HCT116 (cell line): ENCODE data around the gene TCF23.

Source experiments
- ATF3 ChIP-seq: IDR thresholded peaks from 2 replicates; pipeline ENCODE4 v1.6.1; 2012
- CTCF ChIP-seq, 3 experiments: fragments of 200-600 bp in 1 of 3; sonication (generic) in 1 of 3; IDR thresholded peaks in 2 of 3; conservative IDR thresholded peaks in 1 of 3; 2 replicates each; pipeline ENCODE4 v1.5.1; 2012 to 2017; ENCODE audit warnings: low read depth in 2 of 3, low read length in 2 of 3, antibody characterized with exemption in 1 of 3, borderline replicate concordance in 1 of 3, control low read depth in 1 of 3, mild to moderate bottlenecking in 1 of 3, mixed read lengths in 1 of 3, mixed run types in 1 of 3, moderate library complexity in 1 of 3; ENCODE audit not compliant: insufficient read depth in 1 of 3
- EGR1 ChIP-seq: IDR thresholded peaks from 2 replicates; pipeline ENCODE4 v1.6.1; 2012; ENCODE audit warnings: low read depth
- EZH2 ChIP-seq: fragments of 200-600 bp; sonication (generic); IDR thresholded peaks from 2 replicates; pipeline ENCODE4 v1.6.1; 2017; ENCODE audit warnings: antibody characterized with exemption, mixed run types
- EZH2phosphoT487 ChIP-seq: fragments of 200-600 bp; IDR thresholded peaks from 2 replicates; pipeline ENCODE4 v1.6.1; 2018; ENCODE audit warnings: antibody characterized with exemption, borderline replicate concordance
- FOSL1 ChIP-seq: IDR thresholded peaks from 2 replicates; pipeline ENCODE4 v1.6.1; 2012; ENCODE audit warnings: low read depth
- POLR2A ChIP-seq: IDR thresholded peaks from 2 replicates; pipeline ENCODE4 v1.7.0; 2011; ENCODE audit warnings: borderline replicate concordance; ENCODE audit not compliant: insufficient read depth, insufficient read length; ENCODE audit errors: extremely low read depth
- POLR2AphosphoS5 ChIP-seq: IDR thresholded peaks from 2 replicates; pipeline ENCODE4 v1.6.1; 2011; ENCODE audit warnings: mild to moderate bottlenecking, low read depth, low read length, moderate library complexity
- SIN3A ChIP-seq: IDR thresholded peaks from 2 replicates; pipeline ENCODE4 v1.6.1; 2012; ENCODE audit warnings: low read depth
- SRF ChIP-seq: IDR thresholded peaks from 2 replicates; pipeline ENCODE4 v1.6.1; 2012; ENCODE audit warnings: low read depth
- ZFX ChIP-seq: fragments of 450-650 bp; IDR thresholded peaks from 2 replicates; pipeline ENCODE4 v1.6.1; 2017
- ZNF274 ChIP-seq: fragments of 200-500 bp; sonication (Bioruptor generic); IDR thresholded peaks from 2 replicates; pipeline ENCODE4 v1.6.1; 2014; ENCODE audit warnings: mild to moderate bottlenecking, low read depth, low read length, inconsistent platforms
- TF ChIP-seq, protein P1 (sequence below): IDR thresholded peaks from 2 replicates; pipeline ENCODE4 v1.6.1; 2011; ENCODE audit warnings: mild to moderate bottlenecking, low read length, moderate library complexity; ENCODE audit not compliant: insufficient replicate concordance; ENCODE audit errors: extremely low read depth

- TF ChIP-seq ZNF274 (no peak), POLR2AphosphoS5 (no peak), CTCF (IDR thresholded peaks at IDR 0.05 in 2 of 3, conservative IDR thresholded peaks at IDR 0.05 in 1 of 3; ENCODE audit: borderline replicate concordance in 1 of 3, insufficient read depth in 1 of 3, low read depth in 2 of 3, low read length in 2 of 3) (no peak), SIN3A (no peak), FOSL1 (no peak), ATF3 (no peak), POLR2A (no peak), EGR1 (no peak), EZH2 (no peak), SRF (no peak), ZFX (no peak), EZH2phosphoT487 (no peak)
- TF ChIP-seq, protein P1, sequence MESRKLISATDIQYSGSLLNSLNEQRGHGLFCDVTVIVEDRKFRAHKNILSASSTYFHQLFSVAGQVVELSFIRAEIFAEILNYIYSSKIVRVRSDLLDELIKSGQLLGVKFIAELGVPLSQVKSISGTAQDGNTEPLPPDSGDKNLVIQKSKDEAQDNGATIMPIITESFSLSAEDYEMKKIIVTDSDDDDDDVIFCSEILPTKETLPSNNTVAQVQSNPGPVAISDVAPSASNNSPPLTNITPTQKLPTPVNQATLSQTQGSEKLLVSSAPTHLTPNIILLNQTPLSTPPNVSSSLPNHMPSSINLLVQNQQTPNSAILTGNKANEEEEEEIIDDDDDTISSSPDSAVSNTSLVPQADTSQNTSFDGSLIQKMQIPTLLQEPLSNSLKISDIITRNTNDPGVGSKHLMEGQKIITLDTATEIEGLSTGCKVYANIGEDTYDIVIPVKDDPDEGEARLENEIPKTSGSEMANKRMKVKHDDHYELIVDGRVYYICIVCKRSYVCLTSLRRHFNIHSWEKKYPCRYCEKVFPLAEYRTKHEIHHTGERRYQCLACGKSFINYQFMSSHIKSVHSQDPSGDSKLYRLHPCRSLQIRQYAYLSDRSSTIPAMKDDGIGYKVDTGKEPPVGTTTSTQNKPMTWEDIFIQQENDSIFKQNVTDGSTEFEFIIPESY, result no peak
These were observed 54.0 kb downstream of the TCF23 start for GRCh38 chr2:27202854-27203253.
